Measurements from ENCODE around the gene RAP1GAP2.

GRCh38 chr17:2867441-2868424 lies 71.5 kb downstream of the RAP1GAP2 start:
- TF ChIP-seq POLR2A (IDR thresholded peaks at IDR 0.05; ENCODE audit: low read depth, low read length), result no peak
- TF ChIP-seq POLR2AphosphoS5 (IDR thresholded peaks at IDR 0.05; ENCODE audit: low read depth, low read length), result no peak
- no peak for TF ChIP-seq TAF1 (IDR thresholded peaks at IDR 0.05; ENCODE audit: low read depth, low read length)
- TF ChIP-seq POU2F2 (IDR thresholded peaks at IDR 0.05; ENCODE audit: low read depth, low read length), result no peak
- TF ChIP-seq PAX5 (IDR thresholded peaks at IDR 0.05; ENCODE audit: insufficient read depth, low read length, severe bottlenecking), result no peak
- TF ChIP-seq SPI1 (IDR thresholded peaks at IDR 0.05; ENCODE audit: low read depth, low read length), result no peak
